ENCODE data around the gene TMEM236.

DNA sequence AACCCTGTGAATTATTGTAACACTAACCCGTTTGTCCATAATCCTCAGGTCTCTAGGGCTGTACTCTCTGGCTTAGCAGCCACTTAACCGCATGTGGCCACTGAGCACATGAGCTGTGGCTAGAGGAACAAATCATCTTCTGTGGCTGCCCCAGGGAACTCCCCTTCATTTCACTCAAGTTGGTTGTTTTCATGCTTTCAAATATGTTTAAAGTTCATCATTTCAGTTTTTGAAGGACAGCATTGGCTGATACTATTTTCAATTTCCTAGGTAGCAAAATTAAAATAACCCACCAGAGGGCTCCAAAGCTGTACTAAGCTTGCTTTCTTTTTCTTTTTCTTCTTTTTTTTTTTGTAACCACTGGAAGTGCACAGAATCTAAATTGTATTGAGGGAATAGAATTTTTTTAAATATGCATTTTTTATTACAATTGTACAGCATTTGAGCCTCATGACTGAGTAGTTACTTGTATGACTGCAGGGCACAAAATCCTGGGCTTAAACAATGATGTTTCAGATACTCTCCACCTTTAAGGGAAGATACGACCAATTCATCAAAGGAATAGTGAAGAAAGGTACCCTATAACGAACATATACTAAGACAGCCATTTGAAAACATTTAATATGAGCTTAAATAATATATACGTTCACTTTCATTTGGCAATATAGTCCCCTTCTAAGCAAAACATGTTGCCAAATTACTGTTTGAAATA is 95.7 kb downstream of the TMEM236 start:
- TF ChIP-seq, protein P1, sequence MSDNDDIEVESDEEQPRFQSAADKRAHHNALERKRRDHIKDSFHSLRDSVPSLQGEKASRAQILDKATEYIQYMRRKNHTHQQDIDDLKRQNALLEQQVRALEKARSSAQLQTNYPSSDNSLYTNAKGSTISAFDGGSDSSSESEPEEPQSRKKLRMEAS (IDR thresholded peaks at IDR 0.05; ENCODE audit: low read depth) = no peak
- TF ChIP-seq, protein P2, sequence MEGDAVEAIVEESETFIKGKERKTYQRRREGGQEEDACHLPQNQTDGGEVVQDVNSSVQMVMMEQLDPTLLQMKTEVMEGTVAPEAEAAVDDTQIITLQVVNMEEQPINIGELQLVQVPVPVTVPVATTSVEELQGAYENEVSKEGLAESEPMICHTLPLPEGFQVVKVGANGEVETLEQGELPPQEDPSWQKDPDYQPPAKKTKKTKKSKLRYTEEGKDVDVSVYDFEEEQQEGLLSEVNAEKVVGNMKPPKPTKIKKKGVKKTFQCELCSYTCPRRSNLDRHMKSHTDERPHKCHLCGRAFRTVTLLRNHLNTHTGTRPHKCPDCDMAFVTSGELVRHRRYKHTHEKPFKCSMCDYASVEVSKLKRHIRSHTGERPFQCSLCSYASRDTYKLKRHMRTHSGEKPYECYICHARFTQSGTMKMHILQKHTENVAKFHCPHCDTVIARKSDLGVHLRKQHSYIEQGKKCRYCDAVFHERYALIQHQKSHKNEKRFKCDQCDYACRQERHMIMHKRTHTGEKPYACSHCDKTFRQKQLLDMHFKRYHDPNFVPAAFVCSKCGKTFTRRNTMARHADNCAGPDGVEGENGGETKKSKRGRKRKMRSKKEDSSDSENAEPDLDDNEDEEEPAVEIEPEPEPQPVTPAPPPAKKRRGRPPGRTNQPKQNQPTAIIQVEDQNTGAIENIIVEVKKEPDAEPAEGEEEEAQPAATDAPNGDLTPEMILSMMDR (IDR thresholded peaks at IDR 0.05) = peak; percentile 71
- TF ChIP-seq TEAD4 (IDR thresholded peaks at IDR 0.05; ENCODE audit: borderline replicate concordance, insufficient read depth) (no peak), RCOR1 (IDR thresholded peaks at IDR 0.05; ENCODE audit: low read length) (no peak), YY1 (IDR thresholded peaks at IDR 0.05; ENCODE audit: low read depth) (no peak), FOSL2 (IDR thresholded peaks at IDR 0.05; ENCODE audit: borderline replicate concordance, low read depth) (no peak), MXI1 (IDR thresholded peaks at IDR 0.05; ENCODE audit: low read depth, low read length) (no peak), RXRA (IDR thresholded peaks at IDR 0.05; ENCODE audit: borderline replicate concordance, low read depth) (no peak), SIN3A (IDR thresholded peaks at IDR 0.05; ENCODE audit: borderline replicate concordance, low read depth, low read length) (no peak), SMC3 (IDR thresholded peaks at IDR 0.05; ENCODE audit: low read depth, low read length) (peak; percentile 63), EZH2phosphoT487 (IDR thresholded peaks at IDR 0.05; ENCODE audit: borderline replicate concordance, low read depth) (no peak)
- TF ChIP-seq, protein P3, sequence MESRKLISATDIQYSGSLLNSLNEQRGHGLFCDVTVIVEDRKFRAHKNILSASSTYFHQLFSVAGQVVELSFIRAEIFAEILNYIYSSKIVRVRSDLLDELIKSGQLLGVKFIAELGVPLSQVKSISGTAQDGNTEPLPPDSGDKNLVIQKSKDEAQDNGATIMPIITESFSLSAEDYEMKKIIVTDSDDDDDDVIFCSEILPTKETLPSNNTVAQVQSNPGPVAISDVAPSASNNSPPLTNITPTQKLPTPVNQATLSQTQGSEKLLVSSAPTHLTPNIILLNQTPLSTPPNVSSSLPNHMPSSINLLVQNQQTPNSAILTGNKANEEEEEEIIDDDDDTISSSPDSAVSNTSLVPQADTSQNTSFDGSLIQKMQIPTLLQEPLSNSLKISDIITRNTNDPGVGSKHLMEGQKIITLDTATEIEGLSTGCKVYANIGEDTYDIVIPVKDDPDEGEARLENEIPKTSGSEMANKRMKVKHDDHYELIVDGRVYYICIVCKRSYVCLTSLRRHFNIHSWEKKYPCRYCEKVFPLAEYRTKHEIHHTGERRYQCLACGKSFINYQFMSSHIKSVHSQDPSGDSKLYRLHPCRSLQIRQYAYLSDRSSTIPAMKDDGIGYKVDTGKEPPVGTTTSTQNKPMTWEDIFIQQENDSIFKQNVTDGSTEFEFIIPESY (IDR thresholded peaks at IDR 0.05; ENCODE audit: borderline replicate concordance, low read depth) = no peak
- TF ChIP-seq, protein P4, sequence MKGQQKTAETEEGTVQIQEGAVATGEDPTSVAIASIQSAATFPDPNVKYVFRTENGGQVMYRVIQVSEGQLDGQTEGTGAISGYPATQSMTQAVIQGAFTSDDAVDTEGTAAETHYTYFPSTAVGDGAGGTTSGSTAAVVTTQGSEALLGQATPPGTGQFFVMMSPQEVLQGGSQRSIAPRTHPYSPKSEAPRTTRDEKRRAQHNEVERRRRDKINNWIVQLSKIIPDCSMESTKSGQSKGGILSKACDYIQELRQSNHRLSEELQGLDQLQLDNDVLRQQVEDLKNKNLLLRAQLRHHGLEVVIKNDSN (IDR thresholded peaks at IDR 0.05; ENCODE audit: borderline replicate concordance, low read depth) = no peak
- TF ChIP-seq, protein P5, sequence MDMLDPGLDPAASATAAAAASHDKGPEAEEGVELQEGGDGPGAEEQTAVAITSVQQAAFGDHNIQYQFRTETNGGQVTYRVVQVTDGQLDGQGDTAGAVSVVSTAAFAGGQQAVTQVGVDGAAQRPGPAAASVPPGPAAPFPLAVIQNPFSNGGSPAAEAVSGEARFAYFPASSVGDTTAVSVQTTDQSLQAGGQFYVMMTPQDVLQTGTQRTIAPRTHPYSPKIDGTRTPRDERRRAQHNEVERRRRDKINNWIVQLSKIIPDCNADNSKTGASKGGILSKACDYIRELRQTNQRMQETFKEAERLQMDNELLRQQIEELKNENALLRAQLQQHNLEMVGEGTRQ (IDR thresholded peaks at IDR 0.05; ENCODE audit: borderline replicate concordance, low read depth, low read length) = no peak

Data from SK-N-SH (cell line).